GM18861 (cell line): Measurements from ENCODE around the gene YIPF7.

ENCODE experiments used
- ATAC-seq: cut with Tn5 transposase; IDR thresholded peaks from one replicate; pipeline ENCODE4 v1.9.1; 2021; ENCODE audit not compliant: unreplicated experiment

Gene YIPF7

GRCh38 chr4:44629280-44629866 lies 22.1 kb downstream of the YIPF7 start:
- peak; percentile 96 for ATAC-seq

- no peak for ATAC-seq
Measured at GRCh38 chr4:44623676-44624075, 27.7 kb downstream of the YIPF7 start.

GRCh38 chr4:44616621-44617020 lies 34.8 kb downstream of the YIPF7 start:
- ATAC-seq, result no peak

GRCh38 chr4:44583393-44583792 lies 68.0 kb downstream of the YIPF7 start:
- no peak for ATAC-seq

- no peak for ATAC-seq
Measured at GRCh38 chr4:44580231-44580630, 71.2 kb downstream of the YIPF7 start.

GRCh38 chr4:44578954-44579353 lies 72.5 kb downstream of the YIPF7 start:
- ATAC-seq, result no peak
